Peyer's patch (tissue), 4 donors: Measurements from ENCODE around the gene ALOXE3.

Source experiments
- POLR2A ChIP-seq, 2 donors: fragments of 450-650 bp; IDR thresholded peaks; one replicate each; pipeline ENCODE4 v1.5.1; 2017; ENCODE audit warnings: antibody characterized with exemption in 2 of 2, mild to moderate bottlenecking in 2 of 2, moderate library complexity in 2 of 2
- TF ChIP-seq, protein P1 (sequence below), 6 experiments: fragments of 450-650 bp in 4 of 6; fragments of 200-600 bp in 2 of 6; sonication (generic) in 1 of 6; IDR thresholded peaks; one replicate each; pipeline ENCODE4 v1.5.1; 2017 to 2019; ENCODE audit warnings: antibody characterized with exemption in 6 of 6, mild to moderate bottlenecking in 3 of 6, moderate library complexity in 1 of 6

DNA sequence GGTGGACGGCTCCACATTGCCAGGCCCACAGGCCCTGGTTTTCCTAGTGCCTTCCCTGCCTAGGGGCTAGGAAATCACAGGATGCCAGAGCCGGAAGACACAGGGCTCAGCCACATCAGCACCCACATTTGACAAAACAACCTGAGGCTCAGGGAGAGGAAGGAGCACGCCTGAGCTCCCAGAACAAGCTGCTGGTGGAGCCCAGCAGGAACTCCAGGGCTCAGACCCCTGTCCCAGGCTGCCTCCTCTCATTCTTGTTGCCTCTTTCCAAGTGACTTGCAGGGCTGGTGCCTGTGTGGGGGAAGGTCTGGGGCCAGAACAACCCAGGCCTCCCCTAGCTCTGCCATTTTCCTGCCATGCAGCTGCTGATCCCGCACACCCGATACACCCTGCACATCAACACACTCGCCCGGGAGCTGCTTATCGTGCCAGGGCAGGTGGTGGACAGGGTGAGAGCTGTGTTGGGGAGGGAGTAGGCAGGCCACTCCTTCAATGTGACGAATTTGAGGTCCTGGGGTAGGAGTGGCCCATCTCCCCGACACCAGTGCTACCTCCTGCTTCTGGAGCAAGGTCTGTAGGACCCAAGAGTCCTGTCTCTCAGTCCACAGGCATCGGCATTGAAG lies 71.9 kb downstream of the ALOXE3 start:
- TF ChIP-seq, protein P1, sequence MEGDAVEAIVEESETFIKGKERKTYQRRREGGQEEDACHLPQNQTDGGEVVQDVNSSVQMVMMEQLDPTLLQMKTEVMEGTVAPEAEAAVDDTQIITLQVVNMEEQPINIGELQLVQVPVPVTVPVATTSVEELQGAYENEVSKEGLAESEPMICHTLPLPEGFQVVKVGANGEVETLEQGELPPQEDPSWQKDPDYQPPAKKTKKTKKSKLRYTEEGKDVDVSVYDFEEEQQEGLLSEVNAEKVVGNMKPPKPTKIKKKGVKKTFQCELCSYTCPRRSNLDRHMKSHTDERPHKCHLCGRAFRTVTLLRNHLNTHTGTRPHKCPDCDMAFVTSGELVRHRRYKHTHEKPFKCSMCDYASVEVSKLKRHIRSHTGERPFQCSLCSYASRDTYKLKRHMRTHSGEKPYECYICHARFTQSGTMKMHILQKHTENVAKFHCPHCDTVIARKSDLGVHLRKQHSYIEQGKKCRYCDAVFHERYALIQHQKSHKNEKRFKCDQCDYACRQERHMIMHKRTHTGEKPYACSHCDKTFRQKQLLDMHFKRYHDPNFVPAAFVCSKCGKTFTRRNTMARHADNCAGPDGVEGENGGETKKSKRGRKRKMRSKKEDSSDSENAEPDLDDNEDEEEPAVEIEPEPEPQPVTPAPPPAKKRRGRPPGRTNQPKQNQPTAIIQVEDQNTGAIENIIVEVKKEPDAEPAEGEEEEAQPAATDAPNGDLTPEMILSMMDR (IDR thresholded peaks at IDR 0.05): no peak
- TF ChIP-seq POLR2A (IDR thresholded peaks at IDR 0.05): no peak
